NCI-H146 treated with DMSO at 0.1 percent for 48 hours (cell line): ENCODE data around the gene PSMG2.
"Not testable (repeated sequence)": the region's sequence is repeated elsewhere in the genome, so short reads cannot be mapped to it uniquely, and the experiment has no call there.

ENCODE experiments used
- DNase-seq: peaks from one replicate; lab custom pipeline; 2025; ENCODE audit not compliant: unreplicated experiment; lab: John Stamatoyannopoulos, UW

Gene PSMG2

DNA sequence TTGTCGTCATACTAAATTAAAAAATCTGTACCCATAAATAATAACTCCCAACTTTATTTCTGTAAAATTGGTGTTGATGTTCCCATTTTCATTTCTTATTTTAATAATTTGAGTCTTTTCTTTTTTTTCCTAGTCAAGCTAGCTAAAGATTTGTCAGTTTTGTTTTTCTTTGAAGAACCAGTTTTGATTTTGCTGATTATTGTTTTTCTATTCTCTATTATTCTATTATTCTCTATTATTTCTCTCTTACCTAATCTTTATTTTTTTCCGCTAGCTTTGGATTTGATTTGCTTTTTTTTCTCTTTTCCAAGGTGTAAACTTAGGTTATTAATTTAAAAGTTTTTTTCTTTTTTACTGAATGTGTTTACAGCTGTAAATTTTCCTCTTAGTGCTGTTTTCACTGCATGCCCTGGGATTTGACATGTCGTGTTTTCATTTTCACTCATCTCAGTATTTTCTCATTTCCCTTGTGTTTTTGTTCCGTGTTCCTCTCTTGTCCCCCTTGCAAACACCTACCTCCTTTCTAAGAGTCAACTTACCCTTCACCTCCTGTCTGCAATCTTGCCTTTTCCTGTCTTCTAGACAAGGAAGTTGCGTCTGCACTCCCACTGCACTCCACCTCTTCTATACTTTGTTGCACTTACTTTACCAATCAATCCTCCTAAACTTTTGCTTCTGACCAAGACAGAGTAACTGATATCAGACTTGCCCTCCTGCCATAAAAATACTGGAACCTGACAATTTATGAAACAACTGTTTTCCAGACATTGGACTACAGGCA, 18.8 kb downstream of the PSMG2 start:
- DNase-seq, result no peak

DNA sequence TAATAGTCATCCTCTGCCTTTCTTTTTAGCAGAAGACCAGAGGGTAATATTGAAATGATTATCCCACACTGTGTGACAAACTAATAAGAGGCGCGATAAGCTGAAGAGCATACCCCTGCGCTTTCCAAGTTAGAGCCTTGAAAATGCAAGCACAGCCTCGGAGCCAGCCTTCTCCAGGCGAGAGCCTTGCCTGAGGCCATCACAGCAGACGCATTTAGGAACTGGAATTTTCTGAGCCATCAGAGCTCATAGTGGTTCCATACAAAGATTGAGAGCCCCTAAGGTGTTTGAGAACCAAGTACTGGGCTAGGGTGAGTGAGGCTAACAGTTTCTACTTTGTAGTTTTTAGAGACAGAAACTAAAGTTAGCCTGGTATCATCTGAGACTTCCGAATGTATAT, 19.9 kb downstream of the PSMG2 start:
- no peak for DNase-seq

DNA sequence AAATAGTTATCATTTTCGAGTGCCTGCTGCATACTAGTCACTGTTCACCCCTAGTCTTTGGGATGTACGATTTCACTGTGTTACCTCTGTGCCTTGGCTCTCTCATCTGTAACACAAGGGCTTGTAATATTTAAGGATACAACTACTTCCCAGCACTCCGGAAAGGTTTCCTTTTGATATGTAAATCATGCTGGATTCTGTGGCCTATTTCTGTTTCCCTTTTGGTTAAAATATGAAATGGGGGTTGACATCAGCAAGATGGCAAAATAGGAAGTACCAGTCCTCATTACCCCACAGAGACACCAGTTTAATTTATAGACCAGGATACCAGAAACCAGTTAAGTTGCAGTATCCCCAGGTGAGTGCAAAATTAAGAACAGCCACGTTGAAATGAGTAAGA, 23.5 kb downstream of the PSMG2 start:
- DNase-seq, result no peak

DNA sequence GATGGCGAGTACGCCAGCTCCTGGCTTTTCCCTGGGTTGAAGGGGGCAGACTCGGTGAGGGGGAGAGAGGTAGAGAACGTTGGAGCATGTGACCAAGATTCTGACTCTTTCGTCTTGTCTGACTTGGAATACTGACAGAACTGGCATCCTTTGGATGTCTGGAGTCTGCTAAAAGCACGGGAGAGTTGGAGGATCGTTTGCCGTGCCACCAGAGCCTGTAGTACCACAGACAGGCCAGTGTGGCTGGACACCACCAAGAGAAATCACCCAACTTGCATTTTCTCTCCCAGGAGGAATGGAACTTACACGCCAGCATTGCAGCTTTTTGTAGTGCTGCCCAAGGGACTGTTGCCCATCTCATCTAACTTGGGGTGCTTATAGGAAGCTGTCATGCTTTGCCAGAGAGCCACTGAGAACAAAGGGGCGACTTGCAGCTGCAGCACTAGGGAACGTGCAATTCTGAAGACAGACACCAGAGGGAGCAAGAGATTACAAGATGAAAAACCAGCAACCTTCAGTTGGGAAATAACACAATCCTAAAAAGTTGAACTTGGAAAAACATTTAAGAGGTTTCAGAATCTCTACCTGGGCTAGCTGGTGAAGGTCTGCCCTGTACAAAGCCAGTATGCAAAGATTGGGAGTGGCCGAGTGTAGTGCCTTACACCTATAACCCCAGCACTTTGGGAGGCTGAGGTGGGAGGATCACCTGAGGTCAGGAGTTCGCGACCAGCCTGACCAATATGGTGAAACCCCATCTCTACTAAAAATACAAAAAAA, 24.1 kb downstream of the PSMG2 start:
- peak; percentile 67 for DNase-seq

DNA sequence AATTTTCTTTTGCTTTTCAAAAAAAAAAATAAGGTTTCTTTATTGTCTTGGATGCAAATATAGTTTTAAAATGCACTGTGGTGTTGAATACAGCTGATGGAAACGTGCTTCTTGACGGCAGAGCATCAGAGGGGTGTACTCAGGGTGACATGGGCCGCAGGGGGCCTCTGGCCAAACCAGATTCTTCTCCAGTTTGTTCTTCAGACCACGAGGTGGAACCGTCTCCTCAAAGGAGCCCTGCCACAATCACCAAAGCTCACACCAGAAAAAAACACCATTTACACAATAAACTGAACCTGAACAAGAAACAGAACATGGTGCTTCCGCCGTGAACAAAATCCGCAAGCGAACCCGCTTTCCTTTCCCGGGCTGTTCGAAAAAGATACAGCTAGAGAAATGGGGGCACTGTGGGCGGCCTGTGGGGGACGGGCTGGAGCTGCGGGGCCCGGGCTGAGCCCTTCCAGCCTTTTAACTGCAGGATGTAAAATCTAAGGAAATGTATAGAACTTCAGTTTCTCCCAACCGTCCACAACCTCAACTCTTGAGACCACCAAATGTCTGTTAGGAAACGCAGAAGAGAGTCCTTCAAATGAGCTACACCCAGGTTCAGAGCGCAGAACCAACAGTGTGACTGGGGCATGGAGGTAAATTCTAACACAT, 34.5 kb downstream of the PSMG2 start:
- DNase-seq, result no peak

DNA sequence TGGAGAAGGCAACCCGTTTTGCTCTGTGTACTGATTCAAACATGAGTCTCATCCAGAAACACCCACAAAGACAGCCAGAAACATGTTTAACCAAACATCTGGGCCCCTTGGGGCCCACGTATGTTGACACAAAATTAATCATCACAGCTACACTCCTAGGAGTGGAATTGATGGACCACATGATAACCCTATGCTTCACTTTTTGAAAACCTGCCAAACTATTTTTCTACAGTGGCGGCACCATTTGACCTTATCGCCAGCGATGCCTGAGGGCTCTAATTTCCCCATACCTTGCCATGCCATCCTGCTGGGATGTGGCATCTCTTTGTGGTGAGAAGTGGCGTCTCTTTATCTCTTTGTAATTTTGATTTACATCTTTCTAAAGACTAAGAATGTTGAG, 38.5 kb downstream of the PSMG2 start:
- DNase-seq, result peak; percentile 91

DNA sequence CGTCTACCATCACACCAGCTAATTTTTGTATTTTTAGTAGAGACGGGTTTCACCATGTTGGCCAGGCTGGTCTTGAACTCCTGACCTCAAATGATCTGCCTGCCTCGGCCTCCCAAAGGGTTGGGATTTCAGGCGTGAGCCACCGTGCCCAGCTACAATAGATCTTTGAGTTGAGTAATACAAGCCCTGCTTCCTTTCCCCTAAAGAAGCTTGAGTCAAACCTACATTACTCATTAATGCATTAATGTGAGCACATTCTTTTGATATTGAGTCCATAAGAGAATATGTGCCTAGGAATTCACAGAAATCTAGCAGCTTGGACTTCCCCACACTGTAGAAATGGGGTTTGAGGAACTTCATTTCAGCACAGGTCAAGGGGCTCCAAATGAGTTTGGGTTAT, 39.6 kb downstream of the PSMG2 start:
- DNase-seq, result no peak

DNA sequence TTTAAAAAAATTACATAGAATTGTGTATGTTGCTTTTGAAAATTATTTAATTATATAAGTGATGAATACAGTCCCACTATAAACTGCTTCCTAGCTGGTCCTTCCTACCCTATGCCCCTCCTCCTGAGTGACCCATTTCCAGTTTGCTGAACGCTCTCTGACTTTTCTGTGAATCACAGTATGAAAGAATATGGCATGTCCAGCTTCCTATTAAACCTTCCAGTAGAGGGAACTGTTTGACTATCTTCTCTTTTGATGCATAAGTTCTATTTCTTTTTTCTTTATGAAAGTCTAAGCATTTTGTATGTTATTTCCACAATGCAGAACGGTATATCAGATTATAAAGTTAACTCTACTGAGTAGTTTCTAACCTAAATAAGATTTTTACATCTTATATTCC, 41.3 kb downstream of the PSMG2 start:
- DNase-seq, result peak; percentile 33

DNA sequence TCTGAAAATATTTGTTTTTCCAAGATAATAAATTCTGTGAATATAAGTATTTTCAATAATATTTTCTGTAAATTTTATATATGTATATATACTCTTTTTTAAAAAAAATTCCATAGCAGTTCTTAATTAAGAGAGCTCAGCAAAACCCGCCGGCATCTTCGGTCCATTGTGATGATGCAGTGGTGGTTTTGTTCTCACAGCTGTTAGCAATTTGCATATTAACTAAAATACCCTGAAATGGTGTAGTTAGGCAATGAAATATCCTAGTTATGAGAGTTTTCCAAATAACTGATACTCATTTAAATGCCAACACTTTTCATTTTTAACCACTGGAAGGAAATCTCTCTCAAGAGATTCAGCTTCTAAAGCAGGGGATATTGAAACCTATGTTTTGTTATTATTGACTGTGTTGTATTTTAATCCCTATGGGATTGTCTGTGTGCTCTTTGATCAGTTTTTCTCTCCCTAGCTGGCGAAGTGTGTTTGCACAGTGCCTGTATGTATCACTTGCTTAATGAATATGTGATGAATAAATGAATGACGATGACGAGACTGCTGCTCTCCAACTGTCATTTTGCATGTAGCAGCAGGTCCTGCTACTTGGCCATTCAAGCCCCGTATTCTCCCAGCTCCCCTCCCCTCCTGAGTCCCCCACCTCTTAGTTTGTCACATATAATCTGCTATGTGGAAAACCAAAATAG, 42.4 kb downstream of the PSMG2 start:
- DNase-seq, result no peak

DNA sequence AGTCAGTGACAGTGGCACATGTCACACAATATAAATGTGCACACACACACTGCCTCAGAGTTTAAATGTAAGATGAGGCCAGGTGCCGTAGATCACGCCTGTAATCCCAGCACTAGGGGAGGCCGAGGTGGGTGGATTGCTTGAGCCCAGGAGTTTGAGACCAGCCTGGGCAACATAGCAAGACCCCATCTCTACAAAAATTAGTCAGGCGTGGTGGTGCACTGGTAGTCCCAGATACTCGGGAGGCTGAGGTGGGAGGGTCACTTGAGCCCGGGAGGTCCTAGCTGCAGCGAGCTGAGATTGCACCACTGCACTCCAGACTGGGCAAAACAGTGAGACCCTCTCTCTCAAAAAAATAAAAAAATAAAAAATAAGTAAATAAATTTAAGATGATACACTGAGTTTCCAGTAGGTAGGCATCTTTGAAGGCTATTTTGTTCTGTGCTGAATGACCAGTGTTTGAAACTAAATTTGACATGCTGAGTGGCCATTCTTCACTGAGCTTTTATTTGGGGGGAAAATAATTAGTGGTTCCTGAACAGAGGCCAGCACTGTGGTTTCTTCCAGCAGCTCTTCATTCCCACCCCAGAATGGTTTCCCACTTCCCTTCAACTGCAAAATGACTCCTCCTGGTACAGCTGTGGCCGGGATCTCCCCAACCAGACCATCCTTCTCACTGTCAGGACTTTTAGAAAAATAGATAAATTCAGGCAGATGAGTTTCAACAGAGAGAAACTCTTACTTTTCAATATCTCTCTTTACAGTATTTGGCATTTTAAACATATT, 44.9 kb downstream of the PSMG2 start:
- DNase-seq, result no peak

DNA sequence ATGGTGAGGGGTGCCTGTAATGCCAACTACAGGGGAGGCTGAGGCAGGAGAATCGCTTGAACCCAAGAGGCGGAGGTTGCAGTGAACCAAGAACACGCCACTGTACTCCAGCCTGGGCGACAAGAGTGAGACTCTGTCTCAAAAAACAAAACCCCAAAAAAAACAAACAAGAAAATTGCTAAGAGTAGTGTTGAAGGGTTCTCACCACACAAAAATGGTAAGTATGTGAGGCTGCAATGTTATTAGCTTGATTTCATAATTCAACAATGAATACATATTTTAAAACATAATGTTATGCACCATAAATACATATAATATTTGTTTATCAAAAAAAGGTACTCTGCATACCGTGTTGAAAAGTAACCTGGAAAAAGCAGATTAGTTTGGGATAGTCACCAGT, 45.8 kb downstream of the PSMG2 start:
- DNase-seq, result no peak

DNA sequence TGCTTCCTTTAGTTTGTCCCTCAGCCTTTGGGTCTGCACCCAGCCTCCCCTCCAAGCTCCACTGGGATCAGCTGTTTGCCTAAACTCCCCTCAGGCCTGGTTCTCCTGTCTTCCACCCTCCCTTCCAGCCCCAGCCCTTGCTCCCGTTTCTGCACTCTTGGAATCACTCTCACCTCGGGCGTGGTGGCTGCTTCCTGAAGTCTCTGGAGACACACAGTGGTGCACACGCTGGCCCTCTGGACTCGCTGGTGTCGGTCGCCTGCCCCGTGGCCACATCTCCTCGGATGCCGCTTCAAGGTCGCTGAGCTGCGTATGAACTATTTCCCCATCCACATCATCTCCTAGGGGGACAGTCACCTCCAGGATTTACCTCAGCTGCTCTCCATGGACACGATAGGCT, 46.3 kb downstream of the PSMG2 start:
- DNase-seq, result no peak

DNA sequence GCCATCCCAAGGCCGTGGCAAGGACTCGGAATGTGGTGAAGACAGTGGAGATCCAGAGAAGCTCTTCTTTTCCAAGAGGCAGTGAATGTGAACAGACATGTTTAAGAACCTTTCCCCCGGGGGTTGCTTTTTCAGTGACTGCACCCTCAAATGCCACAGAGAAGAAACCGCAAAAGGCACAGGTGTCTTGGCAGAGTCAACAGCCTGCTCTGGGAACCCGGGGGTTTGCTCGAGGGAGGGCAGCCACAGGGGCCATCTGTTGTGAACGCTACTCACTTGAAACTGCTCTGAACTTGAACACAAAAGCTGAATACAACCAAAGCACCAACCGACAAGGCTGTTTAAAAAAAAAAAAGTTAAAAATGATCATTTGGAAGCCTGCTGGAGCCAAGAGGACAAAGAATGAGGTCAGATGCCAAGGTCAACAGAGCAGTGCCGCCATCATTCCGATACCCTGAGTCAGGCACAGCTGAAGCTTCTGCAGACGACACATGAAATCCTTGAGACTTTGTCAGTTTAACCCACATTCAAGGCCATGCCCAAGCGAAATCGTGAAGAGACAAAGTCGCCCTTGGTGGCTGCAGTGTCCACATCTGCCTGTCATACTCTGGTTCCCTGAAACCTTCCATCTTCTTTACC, 47.4 kb downstream of the PSMG2 start:
- no peak for DNase-seq

DNA sequence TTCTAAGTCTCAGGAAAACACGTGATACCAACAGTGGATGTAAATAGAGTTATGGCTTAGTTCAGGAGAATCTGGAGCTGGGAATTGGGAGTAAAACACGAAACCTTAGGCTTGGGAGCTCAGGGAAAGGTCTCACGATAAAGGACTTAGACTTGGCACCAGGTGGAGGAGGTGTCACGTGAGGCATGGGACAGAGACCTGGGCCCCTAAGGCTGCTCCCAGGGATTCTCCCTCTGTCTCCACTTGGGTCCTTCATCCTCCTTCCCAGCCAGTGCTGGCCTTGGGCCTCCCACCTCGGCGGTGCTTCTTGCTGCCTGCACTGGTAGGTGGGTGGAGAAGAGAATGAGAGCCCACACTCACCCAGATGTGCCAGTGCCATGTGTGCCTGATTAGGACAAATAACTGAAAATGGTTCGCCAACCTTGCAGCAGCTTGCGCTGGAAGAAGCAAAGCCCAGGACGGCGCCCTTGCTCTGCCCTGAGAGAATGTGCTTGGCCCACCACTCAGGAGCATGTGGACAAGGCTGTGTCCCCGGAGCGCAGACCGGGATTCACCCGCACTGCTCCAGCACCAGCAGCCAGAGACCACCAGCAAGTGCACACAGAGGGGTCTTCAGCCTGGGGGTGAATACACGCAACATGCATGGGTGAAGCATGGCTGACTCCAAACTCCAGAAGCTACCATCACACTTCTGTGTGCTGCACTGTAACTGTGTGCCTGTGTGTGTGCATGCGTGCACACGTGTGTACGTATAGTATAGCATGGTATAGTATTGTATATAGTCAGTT, 48.1 kb downstream of the PSMG2 start:
- DNase-seq, result no peak

DNA sequence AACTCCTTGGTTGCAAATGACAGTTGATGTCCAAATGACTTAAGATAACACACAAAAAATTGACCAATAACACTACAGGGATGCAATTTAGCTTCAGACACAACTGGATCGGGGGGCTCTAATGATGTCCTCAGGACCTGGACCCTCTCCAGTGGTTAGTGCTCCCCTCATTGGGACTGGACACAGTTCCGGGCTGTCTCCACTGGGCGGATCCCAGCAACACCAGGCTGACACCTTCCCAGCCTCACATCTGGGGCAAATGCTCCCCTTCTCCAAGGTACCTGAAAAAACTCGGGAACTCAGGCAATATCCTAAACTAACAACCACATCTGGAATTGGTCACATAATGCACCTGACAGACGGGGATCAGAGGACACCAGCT, 48.7 kb downstream of the PSMG2 start:
- no peak for DNase-seq

DNA sequence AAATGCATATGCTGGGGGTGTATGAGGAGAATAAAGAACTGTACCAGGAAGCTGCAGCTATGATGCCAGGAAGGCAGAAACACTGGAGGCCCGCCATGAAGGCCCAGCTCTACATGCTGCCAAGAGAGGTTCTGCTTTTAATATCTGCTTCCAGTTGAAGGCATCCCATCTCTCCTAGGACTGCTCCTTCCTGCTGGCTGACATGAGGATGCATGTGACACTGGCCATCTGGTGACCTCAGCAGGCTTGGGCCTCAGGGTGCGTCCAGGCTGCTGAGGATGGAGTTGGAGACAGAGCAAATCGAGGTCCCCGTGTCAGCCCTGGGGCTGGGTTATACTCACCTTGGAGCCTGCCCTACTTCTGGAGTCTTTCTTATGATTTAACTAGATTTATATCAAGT, 49.0 kb downstream of the PSMG2 start:
- DNase-seq, result no peak

DNA sequence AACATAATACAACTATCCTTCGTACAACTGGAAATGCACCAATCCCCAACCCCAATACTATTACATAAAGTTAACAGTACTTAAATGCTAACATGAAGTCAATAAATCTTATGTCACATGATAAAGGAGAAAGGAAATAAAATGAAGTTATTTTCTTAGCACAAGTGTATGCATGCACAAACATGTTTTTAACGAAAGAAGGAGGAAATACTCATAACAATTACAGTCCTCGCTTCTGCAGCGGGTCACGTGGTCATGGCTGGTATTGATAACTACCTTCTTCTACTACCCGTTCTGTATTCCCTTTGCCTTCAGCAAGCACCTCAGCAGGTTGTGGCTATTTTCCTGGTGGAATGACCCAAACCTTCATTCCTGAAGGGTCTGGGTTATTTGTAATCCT, 51.7 kb downstream of the PSMG2 start:
- DNase-seq, result no peak

DNA sequence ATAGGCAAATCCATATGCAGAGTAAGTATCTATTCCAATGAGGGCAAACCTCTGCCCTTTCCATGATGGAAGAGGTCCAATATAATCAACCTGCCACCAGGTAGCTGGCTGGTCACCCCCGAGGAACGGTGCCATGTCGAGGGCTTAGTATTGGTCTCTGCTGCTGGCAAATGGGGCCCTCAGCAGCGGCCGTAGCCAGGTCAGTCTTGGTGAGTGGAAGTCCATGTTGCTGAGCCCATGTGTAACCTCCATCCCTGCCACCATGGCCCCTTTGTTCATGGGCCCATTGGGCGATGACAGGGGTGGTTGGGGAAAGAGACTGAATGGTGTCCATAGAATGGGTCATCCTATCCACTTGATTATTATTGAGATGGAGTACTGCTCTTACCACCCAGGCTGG, 52.8 kb downstream of the PSMG2 start:
- not testable (repeated sequence) for DNase-seq

DNA sequence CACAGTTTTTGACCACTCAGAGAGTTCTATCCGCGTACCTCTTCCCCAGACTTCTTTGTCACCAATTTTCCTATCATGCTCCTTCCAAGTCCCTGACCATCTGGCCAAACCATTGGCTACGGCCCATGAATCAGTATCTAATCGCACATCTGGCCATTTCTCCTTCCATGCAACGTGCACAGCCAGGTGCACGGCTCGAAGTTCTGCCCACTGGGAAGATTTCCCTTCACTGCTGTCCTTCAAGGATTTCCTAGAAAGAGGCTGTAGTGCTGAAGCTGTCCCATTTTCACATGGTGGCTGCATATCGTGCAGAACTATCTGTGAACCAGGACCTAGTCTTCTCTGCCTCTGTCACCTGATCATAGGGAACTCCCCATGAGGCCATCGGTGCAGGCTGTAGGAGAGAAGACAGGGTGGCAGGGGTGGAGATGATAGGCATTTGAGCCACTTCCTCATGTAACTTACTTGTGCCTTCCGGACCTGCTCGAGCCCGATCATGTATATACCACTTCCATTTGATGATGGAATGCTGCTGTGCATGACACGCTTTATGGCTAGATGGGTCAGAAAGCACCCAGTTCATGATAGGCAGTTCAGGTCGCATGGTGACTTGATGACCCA, 53.9 kb downstream of the PSMG2 start:
- not testable (repeated sequence) for DNase-seq
